Mucosa of stomach (tissue), 1 donor: ENCODE results near the gene PRKAG1.

ENCODE experiments used
- H3K27me3 ChIP-seq: one replicate; pipeline ENCODE4 v1.7.0; 2013; ENCODE audit warnings: mild to moderate bottlenecking, low read length; ENCODE audit not compliant: control insufficient read depth, insufficient read depth
- H3K36me3 ChIP-seq: one replicate; pipeline ENCODE4 v1.7.0; 2013; ENCODE audit warnings: low read length; ENCODE audit not compliant: control insufficient read depth, insufficient read depth
- H3K4me1 ChIP-seq: one replicate; pipeline ENCODE4 v1.7.0; 2013; ENCODE audit warnings: mild to moderate bottlenecking, low read length; ENCODE audit not compliant: control insufficient read depth, insufficient read depth
- H3K4me3 ChIP-seq: one replicate; pipeline ENCODE4 v1.7.0; 2013; ENCODE audit warnings: low read length
- H3K9ac ChIP-seq: one replicate; pipeline ENCODE4 v1.7.0; 2013; ENCODE audit warnings: mild to moderate bottlenecking, low read length, moderate library complexity
- H3K9me3 ChIP-seq: one replicate; pipeline ENCODE4 v1.7.0; 2013; ENCODE audit warnings: mild to moderate bottlenecking, low read length, moderate library complexity; ENCODE audit not compliant: control insufficient read depth
- donor health status: Pancreatic carcinoma.

PRKAG1 gene

GRCh38 chr12:49055978-49056754 is 37.6 kb upstream of the PRKAG1 start:
- Histone ChIP-seq H3K9me3 (no peaks in the 10 kb centered on the region), H3K27me3 (no peaks in the 10 kb centered on the region), H3K4me3 (no peak overlapping the region), H3K4me1 (peaks cover 44% of the 10 kb centered on the region), H3K9ac (peak overlapping the region; percentile 32), H3K36me3 (peaks cover 23% of the 10 kb centered on the region)

- Histone ChIP-seq H3K4me3 (no peak overlapping the region), H3K36me3 (peaks cover 34% of the 10 kb centered on the region), H3K4me1 (peaks cover 44% of the 10 kb centered on the region), H3K27me3 (no peaks in the 10 kb centered on the region), H3K9me3 (no peaks in the 10 kb centered on the region), H3K9ac (no peak overlapping the region)
Observed at GRCh38 chr12:49055092-49055491, 36.5 kb upstream of the PRKAG1 start.

- no peak overlapping the region for H3K4me3 ChIP-seq
- H3K9me3 ChIP-seq = no peaks in the 10 kb centered on the region
- no peak overlapping the region for H3K9ac ChIP-seq
- H3K36me3 ChIP-seq = peaks cover 34% of the 10 kb centered on the region
- no peaks in the 10 kb centered on the region for H3K27me3 ChIP-seq
- H3K4me1 ChIP-seq = peaks cover 44% of the 10 kb centered on the region
Observed at GRCh38 chr12:49054524-49054923, 35.9 kb upstream of the PRKAG1 start.

DNA sequence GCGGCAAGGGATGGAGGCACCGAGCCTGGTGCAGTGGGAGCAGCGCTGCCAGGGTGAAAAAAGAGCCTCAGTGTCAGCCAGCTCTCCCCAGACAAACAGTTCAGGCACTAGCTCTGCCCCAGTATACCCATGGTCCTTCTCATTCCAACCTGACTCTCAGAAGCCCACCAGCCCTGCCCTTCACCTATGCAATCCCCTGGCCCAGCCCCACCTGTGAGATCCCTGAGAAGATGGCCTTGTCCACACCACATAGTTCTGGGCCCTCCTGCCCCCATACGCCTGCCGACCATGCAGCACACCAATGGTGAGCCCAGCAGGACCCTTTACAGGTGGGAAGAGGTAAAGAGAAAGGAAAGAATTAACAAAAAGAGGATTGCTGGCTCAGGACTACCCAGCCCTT is 35.5 kb upstream of the PRKAG1 start:
- Histone ChIP-seq H3K4me1 (peaks cover 43% of the 10 kb centered on the region), H3K9ac (no peak overlapping the region), H3K27me3 (no peaks in the 10 kb centered on the region), H3K9me3 (no peaks in the 10 kb centered on the region), H3K36me3 (peaks cover 37% of the 10 kb centered on the region), H3K4me3 (no peak overlapping the region)

DNA sequence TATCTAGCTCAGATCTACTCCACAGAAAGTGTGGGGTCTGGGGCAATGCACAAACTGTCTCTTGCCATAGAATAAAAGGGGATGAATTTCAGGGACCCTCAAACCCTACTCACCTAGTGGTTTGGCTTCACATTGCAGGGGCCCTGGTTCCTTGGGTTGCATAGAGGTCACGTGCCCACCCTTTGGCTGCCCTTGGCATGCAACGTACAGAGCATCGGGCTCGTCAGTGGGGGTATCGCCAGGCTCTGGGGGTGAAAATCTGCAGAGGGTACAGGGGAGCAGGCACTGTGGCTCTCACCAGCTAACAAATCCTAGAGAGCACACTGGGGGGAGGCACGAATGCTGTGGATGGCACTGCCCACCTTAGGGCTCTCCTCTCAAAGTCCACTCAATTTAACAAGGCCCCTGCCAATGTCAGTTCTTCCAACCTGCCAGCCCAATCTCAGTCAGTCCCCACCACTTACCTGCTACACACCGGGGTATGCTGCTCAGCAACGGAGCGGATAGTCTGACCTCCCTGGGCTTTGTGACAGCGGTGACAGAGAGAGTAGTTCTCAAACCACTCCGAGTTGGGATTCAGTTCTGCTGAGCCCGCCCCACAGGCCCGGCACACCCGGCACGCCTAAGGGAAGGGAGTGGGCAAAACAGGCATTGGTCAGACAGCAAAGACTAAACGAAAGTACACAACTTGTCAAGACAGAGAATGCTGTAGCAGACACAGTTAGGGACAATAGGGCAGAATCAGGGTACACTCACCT is 34.1 kb upstream of the PRKAG1 start:
- H3K27me3 ChIP-seq = no peaks in the 10 kb centered on the region
- H3K4me3 ChIP-seq = no peak overlapping the region
- H3K36me3 ChIP-seq = peaks cover 49% of the 10 kb centered on the region
- H3K9me3 ChIP-seq = no peaks in the 10 kb centered on the region
- H3K9ac ChIP-seq = no peak overlapping the region
- H3K4me1 ChIP-seq = peaks cover 30% of the 10 kb centered on the region

- H3K4me1 ChIP-seq = peaks cover 23% of the 10 kb centered on the region
- H3K27me3 ChIP-seq = no peaks in the 10 kb centered on the region
- no peaks in the 10 kb centered on the region for H3K9me3 ChIP-seq
- H3K4me3 ChIP-seq = no peak overlapping the region
- no peak overlapping the region for H3K9ac ChIP-seq
- peaks cover 49% of the 10 kb centered on the region for H3K36me3 ChIP-seq
Observed at GRCh38 chr12:49051777-49052438, 33.3 kb upstream of the PRKAG1 start.

- Histone ChIP-seq H3K36me3 (peaks cover 49% of the 10 kb centered on the region), H3K9me3 (no peaks in the 10 kb centered on the region), H3K27me3 (no peaks in the 10 kb centered on the region), H3K9ac (no peak overlapping the region), H3K4me1 (peaks cover 17% of the 10 kb centered on the region), H3K4me3 (no peak overlapping the region)
Observed at GRCh38 chr12:49051373-49051764, 32.8 kb upstream of the PRKAG1 start.

- no peak overlapping the region for H3K9ac ChIP-seq
Observed at GRCh38 chr12:49050507-49051372, 32.2 kb upstream of the PRKAG1 start.

DNA sequence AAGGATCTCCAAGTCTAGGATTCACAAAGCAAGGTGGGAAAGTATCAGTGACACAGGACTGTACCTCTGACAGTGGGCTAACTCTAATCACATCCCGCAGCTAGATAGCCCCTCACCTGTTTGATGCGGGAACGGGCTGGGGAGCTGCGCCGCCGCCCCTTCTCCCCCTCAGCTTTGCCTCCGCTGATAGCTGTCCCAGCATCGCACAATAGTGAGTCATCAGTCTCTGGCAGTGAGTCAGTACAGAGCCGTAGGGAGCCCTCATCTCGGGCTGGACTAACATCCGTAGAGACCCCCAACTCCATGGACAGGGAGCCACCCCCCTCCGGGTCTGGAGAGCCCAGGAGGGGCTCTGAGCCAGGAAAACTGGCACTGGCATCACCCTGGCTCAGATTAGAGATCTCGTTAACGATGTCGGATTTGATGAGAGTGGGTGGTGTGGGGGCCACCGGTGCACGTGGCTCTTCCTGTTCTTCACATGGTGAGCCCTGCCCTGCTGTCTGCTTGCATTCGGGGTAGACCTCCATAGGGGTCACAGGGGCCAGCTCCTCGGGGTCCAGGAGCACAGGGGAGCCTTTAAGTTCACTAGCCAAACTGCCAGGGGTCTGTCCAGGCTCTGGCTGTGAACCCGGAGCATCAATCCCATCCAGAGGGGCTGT is 31.1 kb upstream of the PRKAG1 start:
- H3K4me1 ChIP-seq = peaks cover under 1% of the 10 kb centered on the region
- no peaks in the 10 kb centered on the region for H3K9me3 ChIP-seq
- no peak overlapping the region for H3K4me3 ChIP-seq
- peaks cover 56% of the 10 kb centered on the region for H3K36me3 ChIP-seq
- no peak overlapping the region for H3K9ac ChIP-seq
- H3K27me3 ChIP-seq = no peaks in the 10 kb centered on the region

More at GRCh38 chr12:49050507-49051372, 32.2 kb upstream of the PRKAG1 start:
- Histone ChIP-seq H3K36me3 (peaks cover 53% of the 10 kb centered on the region), H3K4me3 (no peak overlapping the region), H3K4me1 (peaks cover 11% of the 10 kb centered on the region), H3K27me3 (no peaks in the 10 kb centered on the region), H3K9me3 (no peaks in the 10 kb centered on the region)

GRCh38 chr12:49048953-49049352 is 30.4 kb upstream of the PRKAG1 start:
- no peak overlapping the region for H3K9ac ChIP-seq

More at GRCh38 chr12:49048953-49049352, 30.4 kb upstream of the PRKAG1 start:
- no peak overlapping the region for H3K4me3 ChIP-seq
- H3K4me1 ChIP-seq = no peaks in the 10 kb centered on the region
- peaks cover 57% of the 10 kb centered on the region for H3K36me3 ChIP-seq
- no peaks in the 10 kb centered on the region for H3K27me3 ChIP-seq
- H3K9me3 ChIP-seq = no peaks in the 10 kb centered on the region
